Measurements from ENCODE around the gene TCL1B. TPM values are rescaled to one million over a fixed set of nuclear protein-coding genes. Genes with fewer than 3 reads are reported as not detected.

TCL1B gene
- polyA plus RNA-seq, 2 of the 4 experiments (the other 2 are of a cell fraction) = not detected

DNA sequence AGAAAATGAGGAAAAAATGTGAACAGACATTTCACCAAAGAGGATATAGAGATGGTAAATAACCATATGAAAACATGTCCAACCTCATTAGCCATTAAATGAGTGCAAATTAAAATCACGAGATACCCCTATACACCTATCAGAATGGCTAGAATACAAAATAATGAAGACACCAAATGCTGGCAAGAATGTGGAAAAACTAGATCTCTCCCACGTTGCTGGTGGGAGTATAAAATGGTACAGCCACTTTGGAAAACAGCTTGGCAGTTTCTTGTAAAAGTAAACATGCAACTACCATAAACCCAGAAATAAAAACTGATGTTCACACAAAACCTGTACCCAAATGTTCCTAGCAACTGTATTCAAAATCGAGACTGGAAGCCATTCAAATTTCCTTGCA lies 38.3 kb upstream of the TCL1B start:
- no peak for TF ChIP-seq ATOH8 (CRISPR knock-in tag; IDR thresholded peaks at IDR 0.05; ENCODE audit: low read depth)
- TF ChIP-seq CHD2 (IDR thresholded peaks at IDR 0.05; ENCODE audit: low read length, partially characterized antibody) = no peak
- TF ChIP-seq CHD4 (IDR thresholded peaks at IDR 0.05; ENCODE audit: borderline replicate concordance) = no peak
- no peak for TF ChIP-seq POLR2AphosphoS2 (conservative IDR thresholded peaks at IDR 0.05; ENCODE audit: low read length)
- TF ChIP-seq CTCF (IDR thresholded peaks at IDR 0.05) = no peak
- CTCF ChIA-PET = interaction anchor here (1.6 kb wide), 1 partner anchor 10 kb away, joined by 4 read pairs; no protein-coding TSS in a partner anchor
- ATAC-seq = no peak

GRCh38 chr14:95649230-95649629 lies 37.0 kb upstream of the TCL1B start:
- no peaks in the 10 kb centered on the region for H3K9me3 ChIP-seq
- FAIRE-seq (no peak), DNase-seq (ENCODE audit: low read depth in 1 of 2, low spot score in 1 of 2) (no peak), ATAC-seq (no peak; a peak in 1 of 6 replicates)
- no peak overlapping the region for H3K27ac ChIP-seq
- no peak overlapping the region for H3K4me3 ChIP-seq
- no peak overlapping the region for H3K4me2 ChIP-seq
- TF ChIP-seq FOSL2 (IDR thresholded peaks at IDR 0.05) (no peak), FOSL2 (CRISPR knock-in tag; IDR thresholded peaks at IDR 0.05) (no peak), CHD4 (IDR thresholded peaks at IDR 0.05; ENCODE audit: borderline replicate concordance) (no peak), ELK1 (IDR thresholded peaks at IDR 0.05; ENCODE audit: low read depth, low read length) (no peak), POLR2A (IDR thresholded peaks at IDR 0.05; ENCODE audit: low read length) (no peak), JUNB (IDR thresholded peaks at IDR 0.05) (no peak), MAFK (IDR thresholded peaks at IDR 0.05; ENCODE audit: partially characterized antibody) (no peak)
- ChIA-PET POLR2A (no interaction called here), CTCF (no interaction called here)
- 5% methylated on average over 7 of the region's 7 CpGs for WGBS (ENCODE audit: missing lambda C conversion rate)
- no peaks in the 10 kb centered on the region for H3K4me1 ChIP-seq

More for the DNA sequence above, 38.3 kb upstream of the TCL1B start:
- Histone ChIP-seq H3K4me1 (no peaks in the 10 kb centered on the region), H3K4me2 (no peak overlapping the region), H3K9me3 (no peaks in the 10 kb centered on the region), H3K27ac (no peak overlapping the region), H3K4me3 (no peak overlapping the region)
- no peak for DNase-seq (ENCODE audit: low read depth in 1 of 2, low spot score in 1 of 2)
- FAIRE-seq = no peak
- POLR2A ChIA-PET = no interaction called here
- 0% methylated on average over 3 of the region's 3 CpGs for WGBS (ENCODE audit: missing lambda C conversion rate)

- no peak for TF ChIP-seq JUNB (IDR thresholded peaks at IDR 0.05)
- no peak for TF ChIP-seq NR3C1 (IDR thresholded peaks at IDR 0.05)
- TF ChIP-seq MAZ (IDR thresholded peaks at IDR 0.05; ENCODE audit: borderline replicate concordance, low read depth, low read length) = no peak
- TF ChIP-seq, protein P1, sequence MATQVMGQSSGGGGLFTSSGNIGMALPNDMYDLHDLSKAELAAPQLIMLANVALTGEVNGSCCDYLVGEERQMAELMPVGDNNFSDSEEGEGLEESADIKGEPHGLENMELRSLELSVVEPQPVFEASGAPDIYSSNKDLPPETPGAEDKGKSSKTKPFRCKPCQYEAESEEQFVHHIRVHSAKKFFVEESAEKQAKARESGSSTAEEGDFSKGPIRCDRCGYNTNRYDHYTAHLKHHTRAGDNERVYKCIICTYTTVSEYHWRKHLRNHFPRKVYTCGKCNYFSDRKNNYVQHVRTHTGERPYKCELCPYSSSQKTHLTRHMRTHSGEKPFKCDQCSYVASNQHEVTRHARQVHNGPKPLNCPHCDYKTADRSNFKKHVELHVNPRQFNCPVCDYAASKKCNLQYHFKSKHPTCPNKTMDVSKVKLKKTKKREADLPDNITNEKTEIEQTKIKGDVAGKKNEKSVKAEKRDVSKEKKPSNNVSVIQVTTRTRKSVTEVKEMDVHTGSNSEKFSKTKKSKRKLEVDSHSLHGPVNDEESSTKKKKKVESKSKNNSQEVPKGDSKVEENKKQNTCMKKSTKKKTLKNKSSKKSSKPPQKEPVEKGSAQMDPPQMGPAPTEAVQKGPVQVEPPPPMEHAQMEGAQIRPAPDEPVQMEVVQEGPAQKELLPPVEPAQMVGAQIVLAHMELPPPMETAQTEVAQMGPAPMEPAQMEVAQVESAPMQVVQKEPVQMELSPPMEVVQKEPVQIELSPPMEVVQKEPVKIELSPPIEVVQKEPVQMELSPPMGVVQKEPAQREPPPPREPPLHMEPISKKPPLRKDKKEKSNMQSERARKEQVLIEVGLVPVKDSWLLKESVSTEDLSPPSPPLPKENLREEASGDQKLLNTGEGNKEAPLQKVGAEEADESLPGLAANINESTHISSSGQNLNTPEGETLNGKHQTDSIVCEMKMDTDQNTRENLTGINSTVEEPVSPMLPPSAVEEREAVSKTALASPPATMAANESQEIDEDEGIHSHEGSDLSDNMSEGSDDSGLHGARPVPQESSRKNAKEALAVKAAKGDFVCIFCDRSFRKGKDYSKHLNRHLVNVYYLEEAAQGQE (IDR thresholded peaks at IDR 0.05) = no peak
- no peak for TF ChIP-seq BHLHE40 (IDR thresholded peaks at IDR 0.05; ENCODE audit: low read depth, low read length)
- ATAC-seq = no peak; a peak in 1 of 6 replicates
- H3K9me3 ChIP-seq = no peaks in the 10 kb centered on the region
- H3K4me2 ChIP-seq = no peak overlapping the region
- WGBS (ENCODE audit: missing lambda C conversion rate) = 17% methylated on average over 7 of the region's 7 CpGs
- ChIA-PET POLR2A (no interaction called here), CTCF (interaction anchor here (1.1 kb wide), 1 partner anchor 123 kb away, joined by 3 read pairs; no protein-coding TSS in a partner anchor)
- H3K27ac ChIP-seq = no peak overlapping the region
- no peak for DNase-seq (ENCODE audit: low read depth in 1 of 2, low spot score in 1 of 2)
- no peak overlapping the region for H3K4me3 ChIP-seq
- H3K4me1 ChIP-seq = no peaks in the 10 kb centered on the region
- FAIRE-seq = no peak
These were observed 35.2 kb upstream of the TCL1B start for GRCh38 chr14:95651028-95651427.
